Panc1 (cell line): ENCODE results near the gene RGS9BP.

Experiments used
- CTCF ChIP-seq: fragments of 450-650 bp; IDR thresholded peaks from 2 replicates; pipeline ENCODE4 v1.5.1; 2017; ENCODE audit warnings: mild to moderate bottlenecking
- POLR2AphosphoS5 ChIP-seq: IDR thresholded peaks from 2 replicates; pipeline ENCODE4 v1.6.1; 2012; ENCODE audit warnings: mild to moderate bottlenecking, low read depth, low read length, moderate library complexity

- no peak for TF ChIP-seq CTCF
- TF ChIP-seq POLR2AphosphoS5, result no peak
Observed at GRCh38 chr19:32653599-32653915, 22.1 kb upstream of the RGS9BP start.
